HG03025 (cell line): Measurements from ENCODE around the gene SUCO.
"Not testable (repeated sequence)": the region's sequence is repeated elsewhere in the genome, so short reads cannot be mapped to it uniquely, and the experiment has no call there.

Experiments used
- ATAC-seq: cut with Tn5 transposase; IDR thresholded peaks from one replicate; pipeline ENCODE4 v1.9.1; 2021; ENCODE audit warnings: mild to moderate bottlenecking, moderate library complexity; ENCODE audit not compliant: unreplicated experiment, low FRiP score

Gene SUCO, protein sequence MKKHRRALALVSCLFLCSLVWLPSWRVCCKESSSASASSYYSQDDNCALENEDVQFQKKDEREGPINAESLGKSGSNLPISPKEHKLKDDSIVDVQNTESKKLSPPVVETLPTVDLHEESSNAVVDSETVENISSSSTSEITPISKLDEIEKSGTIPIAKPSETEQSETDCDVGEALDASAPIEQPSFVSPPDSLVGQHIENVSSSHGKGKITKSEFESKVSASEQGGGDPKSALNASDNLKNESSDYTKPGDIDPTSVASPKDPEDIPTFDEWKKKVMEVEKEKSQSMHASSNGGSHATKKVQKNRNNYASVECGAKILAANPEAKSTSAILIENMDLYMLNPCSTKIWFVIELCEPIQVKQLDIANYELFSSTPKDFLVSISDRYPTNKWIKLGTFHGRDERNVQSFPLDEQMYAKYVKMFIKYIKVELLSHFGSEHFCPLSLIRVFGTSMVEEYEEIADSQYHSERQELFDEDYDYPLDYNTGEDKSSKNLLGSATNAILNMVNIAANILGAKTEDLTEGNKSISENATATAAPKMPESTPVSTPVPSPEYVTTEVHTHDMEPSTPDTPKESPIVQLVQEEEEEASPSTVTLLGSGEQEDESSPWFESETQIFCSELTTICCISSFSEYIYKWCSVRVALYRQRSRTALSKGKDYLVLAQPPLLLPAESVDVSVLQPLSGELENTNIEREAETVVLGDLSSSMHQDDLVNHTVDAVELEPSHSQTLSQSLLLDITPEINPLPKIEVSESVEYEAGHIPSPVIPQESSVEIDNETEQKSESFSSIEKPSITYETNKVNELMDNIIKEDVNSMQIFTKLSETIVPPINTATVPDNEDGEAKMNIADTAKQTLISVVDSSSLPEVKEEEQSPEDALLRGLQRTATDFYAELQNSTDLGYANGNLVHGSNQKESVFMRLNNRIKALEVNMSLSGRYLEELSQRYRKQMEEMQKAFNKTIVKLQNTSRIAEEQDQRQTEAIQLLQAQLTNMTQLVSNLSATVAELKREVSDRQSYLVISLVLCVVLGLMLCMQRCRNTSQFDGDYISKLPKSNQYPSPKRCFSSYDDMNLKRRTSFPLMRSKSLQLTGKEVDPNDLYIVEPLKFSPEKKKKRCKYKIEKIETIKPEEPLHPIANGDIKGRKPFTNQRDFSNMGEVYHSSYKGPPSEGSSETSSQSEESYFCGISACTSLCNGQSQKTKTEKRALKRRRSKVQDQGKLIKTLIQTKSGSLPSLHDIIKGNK (N-terminal part only)

DNA sequence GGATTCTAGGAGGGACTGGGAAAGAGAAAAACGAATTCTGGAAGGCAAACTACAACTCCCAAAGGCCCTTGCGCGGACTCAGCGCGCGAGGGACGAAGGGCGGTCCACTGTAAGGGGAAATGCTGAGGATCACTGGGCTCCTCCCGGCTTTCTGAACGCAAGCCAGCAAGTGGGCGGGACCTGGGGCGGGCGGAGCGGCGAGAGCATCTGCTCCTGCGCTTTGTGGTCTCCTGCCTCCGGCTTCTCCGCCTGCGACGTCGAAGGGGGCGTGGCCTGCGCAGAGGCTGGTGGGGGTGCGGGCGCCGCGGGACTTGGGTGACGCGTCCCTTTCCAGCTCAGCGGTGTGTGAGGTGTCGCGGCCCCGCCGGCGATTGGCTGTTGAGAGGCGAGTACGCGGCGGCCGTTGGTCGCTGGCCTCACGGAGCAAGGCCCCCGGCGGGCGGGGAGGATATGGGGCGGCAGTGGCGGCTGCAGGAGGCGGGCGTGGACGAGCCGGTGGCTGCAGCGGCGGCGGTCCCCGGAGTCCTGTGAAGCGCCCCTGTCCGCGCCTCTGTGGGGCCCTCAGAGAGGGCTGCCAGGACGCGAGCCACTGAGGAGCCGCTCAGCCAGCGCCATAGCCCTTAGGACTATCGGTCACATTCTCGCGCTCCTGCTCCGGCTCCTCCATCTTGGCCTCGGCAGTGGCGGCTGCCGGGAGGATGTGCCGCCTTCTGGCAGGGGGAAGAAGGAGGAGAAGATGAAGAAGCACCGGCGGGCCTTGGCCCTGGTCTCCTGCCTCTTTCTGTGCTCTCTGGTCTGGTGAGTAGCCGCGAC, at the start of gene SUCO:
TSS of gene SUCO (plus strand) at position 451 of the 813 bp plus-strand sequence. CDS start at position 737, 286 bp downstream.
- ATAC-seq, result peak; percentile 85

DNA sequence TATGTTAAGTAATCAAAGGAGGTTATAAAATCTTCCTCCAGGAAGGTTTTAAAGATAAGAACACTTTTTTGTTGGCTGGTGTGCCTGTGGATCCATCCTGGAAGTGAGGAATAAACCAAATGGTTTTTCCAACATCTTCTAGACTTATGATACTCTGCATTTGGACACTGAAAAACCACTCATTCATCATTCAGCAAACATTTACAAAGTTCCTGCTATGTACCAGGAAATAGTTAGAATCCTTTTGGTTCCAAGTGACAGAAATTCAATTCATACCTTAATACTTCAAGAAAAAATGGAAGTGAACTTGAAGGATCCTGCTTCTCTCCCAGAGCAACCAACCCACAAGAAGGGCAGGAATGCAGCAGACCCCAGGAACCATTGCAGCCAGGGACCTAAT, 49.5 kb upstream of the SUCO start:
- no peak for ATAC-seq

DNA sequence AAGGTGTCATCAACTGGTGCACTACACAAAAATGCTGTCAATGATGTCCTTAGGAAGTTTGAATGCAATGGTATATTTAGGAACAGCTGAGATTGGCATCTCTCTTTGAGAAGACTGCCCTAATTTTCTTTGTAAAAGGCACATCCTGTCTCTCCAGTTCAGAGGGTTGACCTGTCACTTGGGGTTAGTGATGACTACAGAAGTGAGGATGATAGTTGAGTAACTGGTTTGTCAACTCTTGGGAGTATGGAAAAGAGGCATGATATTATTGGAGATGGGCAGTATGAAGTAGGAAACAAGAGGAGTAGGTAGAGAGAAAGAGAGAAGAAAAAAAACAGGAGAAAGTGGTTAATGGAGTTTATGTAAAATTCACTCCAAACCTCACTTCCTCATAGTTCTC, 48.7 kb upstream of the SUCO start:
- ATAC-seq, result no peak

DNA sequence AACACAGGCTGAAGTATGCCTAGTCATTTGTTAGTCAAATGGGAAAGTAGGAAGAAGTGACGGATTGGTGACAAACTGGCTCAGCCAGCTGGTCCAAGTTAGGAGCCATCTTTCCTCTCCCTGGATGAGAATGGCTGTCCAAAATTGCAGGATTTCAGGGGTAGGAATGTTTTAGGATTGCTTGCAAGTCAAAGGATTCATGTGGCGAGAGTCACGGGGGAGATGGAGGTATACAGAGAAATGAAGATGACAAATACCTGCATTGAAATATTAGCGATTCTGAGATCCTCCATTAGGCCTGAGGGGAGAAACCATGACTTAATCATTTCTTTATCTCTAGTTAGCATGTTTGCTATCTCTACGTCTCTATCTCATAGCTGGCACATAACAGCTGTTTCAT, 47.3 kb upstream of the SUCO start:
- no peak for ATAC-seq

DNA sequence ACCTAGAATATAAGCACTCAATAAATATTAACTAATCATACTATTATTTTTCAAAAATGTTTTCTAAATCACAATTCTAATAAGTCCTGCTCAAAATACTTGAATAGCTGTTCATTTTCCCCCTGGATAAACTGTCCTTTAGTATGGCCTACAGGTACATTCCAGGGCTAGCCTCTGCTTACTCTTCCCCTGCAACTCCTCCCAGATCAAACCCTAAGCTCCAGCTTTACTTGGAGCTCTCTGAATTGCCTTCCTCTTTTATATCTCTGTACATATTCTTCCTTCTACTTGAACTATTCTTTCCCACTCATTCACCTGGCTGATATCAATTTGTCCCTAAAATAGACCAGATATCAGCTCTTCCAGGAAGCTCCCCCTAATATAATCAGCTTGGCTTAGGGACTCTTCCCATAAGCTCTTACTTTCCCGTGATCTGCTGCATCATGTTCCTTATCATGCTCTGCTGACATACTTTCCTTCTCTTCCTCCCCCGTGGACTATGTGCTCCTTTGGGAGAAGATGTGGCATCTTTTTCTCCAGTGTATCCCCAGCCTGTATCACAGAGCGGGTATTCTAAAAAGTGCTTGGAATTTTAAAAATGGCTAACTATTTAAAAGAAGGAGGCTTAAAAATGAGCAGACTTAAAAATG, 46.0 kb upstream of the SUCO start:
- ATAC-seq, result no peak

DNA sequence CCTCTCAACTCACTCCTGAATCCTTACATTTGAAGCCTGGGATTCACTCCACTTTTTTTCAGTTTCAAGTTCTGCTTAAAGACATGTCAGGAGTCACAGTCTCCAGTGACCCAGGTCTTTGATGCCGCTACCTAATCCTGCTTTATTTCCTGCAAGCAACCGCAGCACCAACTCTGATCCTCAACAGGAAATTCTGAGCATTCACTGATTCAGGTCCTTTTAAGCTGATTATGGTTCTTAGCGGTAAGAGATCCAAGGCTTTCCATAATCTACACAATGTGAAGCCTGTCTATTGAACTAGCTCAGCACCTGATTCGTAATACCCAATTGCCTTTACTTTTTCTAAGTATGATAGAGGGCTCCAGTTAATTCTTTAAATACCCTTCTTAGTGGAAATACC, 45.4 kb upstream of the SUCO start:
- no peak for ATAC-seq

DNA sequence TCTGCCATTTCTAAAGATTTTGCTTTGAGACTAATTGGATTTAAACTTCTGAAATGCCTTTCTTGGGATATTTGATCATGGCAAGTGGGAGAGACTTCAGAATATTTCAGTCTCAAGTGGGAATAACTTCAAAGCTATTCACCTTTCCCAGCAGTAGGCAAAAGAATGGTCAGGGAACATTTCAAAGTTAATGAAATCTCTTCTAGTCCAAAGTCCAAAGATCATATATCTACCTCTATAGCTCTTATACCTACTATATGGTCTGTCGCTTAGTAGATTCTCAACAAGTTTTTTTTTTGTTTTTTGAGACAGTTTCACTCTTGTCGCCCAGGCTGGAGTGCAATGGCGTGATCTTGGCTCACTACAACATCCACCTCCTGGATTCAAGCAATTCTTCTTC, 44.6 kb upstream of the SUCO start:
- ATAC-seq, result no peak

DNA sequence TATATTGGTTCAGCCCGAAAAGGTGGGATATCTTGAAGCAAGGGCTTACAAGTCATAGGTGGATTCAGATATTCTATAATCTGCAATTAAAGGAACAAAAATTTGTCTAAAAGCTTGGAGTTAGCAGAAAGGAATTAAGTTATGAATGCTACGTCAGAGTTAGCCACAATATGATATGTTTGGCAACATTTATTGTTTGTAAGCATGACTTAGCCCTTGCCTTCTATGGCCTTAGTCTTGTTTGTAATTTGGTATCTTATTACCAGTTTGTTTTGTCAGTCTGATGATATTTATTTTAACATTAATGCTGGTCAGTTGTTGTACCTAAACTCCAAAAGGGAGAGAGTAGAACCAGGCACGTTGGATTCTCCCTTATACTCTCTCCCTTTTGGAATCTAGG, 43.1 kb upstream of the SUCO start:
- ATAC-seq, result no peak

DNA sequence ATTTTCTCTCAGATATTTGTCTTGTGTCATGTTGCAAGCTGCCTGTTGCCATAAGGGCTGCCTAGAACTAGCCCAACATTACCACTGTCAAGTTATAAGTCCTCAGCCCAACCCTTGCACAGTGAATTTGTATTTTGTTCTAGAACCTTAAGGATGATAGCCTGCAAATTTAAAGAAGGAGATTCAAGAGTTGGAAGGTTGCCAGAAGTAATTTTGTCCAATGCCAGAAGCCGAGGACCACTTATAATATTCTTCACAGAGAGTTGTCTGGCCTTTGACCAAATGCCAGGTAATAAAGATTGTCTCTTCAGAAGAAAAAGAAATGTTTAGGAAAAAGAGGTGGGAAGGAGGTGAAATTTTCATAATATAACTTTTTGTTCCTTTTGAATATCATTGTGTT, 40.5 kb upstream of the SUCO start:
- no peak for ATAC-seq

DNA sequence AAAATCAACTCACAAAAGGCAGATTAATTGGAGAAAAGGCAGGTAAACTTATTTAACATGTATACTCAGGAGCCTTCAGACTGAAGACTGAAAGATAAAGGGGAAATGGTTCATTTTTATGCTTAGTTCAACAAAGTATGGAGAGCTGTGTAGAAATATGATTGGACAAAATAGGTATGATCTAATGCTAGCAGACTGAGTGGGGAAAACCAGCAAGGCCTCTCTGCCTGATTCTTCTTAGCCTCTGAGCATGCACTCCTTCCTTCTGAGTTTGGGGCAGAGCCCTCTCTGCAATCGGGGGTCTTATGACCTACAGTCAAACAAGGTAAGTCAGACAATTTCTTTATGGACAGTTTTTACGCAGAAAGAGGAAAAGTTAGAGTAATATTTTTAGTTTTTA, 38.8 kb upstream of the SUCO start:
- ATAC-seq, result no peak

DNA sequence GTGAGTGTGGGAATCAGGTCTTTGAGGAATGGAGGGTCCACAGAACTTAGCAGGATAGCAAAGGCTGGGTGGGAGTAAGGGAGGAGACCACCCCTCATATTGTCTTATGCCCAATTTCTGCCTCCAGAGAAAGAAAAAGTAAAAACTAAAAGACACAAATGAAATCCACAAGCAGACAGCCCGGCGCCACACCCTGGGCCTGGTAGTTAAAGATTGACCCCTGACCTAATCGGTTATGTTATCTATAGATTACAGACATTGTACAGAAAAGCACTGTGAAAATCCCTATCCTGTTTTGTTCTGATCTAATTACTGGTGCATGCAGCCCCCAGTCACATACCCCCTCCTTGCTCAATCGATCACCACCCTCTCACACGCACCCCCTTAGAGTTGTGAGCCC, 36.8 kb upstream of the SUCO start:
- not testable (repeated sequence) for ATAC-seq

DNA sequence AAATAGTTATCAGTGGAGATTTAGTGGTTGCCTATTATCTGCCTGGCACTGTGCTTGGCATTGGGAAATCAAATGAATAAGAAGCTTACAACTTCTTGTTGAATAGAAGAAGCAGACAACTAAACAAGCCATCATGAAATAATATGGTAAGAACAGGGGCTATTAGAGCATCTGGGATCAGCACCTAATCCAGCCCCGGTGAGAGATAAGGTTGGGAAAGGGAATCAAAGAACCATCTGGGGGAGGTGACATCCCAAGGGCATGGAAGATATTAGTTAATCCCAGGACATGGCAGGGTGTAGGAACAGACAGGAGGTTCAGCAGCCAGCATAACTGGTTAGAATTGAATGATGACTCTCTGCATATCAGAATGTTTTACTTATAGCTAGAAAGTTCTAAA, 36.3 kb upstream of the SUCO start:
- no peak for ATAC-seq

DNA sequence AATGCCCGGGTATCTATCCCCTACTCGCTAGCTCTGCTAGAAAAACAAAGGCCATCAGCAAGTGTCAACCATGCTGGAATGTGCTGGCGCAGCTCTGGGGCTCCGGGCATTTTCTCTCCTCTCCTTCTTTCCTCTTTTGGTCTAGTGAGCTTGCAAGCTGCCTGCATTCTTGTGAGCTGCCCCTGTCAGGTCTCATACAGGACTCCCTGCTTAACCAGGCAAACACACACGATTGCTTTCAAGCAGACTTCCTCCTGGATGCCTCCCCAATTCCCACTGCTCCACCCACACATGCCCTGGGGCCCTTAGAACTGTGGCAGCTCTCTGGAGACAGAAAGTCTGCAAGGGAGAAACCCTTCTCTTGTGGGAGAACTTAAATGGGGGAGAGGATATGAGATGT, 35.7 kb upstream of the SUCO start:
- no peak for ATAC-seq

DNA sequence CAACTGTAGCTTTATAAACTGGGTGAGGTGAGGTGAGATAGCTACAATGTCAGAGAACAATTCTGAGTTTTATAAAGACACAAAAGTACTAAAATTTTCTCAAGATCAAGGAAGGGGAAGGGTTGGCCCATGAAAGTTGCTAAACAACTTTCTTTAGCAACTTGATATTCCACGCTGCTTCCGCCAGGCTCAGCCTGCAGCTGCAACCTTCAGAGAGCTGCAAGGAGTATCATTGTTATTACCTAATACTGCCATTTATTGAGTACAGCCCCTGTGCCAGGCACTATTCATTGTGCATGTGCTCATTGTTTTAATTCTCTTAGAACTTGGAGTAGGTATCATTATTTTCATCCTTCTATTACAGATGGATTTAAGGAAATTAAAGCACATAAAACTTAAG, 34.1 kb upstream of the SUCO start:
- no peak for ATAC-seq

DNA sequence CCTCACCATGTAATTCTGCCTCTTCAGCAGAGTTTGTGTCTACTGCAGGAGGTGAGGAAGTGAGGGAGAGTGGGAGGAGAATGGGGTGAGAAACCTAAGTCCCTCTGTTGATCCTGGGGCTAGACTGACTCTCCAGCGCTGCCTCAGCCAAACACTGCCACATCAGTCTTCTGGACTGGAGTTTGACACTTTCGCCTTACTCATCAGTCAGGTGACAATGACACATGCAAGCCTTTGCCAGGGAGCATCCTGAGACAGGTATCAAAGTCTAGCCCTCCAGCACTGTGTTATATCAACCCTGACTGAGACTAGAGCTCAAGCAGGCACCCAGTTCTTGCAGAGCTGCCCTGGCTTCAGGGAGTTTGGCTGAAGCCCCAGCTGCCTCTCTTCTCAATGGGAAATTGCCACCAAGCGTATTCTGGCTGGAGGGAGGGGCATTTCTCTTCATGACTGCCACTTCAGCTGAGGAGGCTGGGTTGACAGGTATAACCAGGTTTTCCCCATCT, 33.3 kb upstream of the SUCO start:
- ATAC-seq, result no peak

DNA sequence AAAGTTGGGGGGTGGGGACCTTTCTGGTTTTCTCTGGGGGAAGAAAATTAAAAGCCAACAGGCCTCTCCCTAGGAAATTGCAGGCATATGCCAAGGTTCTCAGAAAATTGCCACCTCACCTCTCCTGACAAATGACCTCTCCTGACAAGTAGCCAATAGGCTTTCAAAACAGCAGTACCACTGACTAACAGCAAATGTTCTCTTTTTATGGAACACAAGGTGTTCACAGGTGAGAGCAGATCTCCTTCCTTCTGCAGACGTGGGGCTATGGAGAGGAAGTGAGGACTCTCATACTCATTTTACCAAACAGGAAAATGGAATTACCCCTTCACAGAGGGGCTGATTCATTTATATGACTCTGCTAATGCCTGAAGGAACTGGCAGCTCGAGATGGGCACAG, 32.7 kb upstream of the SUCO start:
- ATAC-seq, result no peak

DNA sequence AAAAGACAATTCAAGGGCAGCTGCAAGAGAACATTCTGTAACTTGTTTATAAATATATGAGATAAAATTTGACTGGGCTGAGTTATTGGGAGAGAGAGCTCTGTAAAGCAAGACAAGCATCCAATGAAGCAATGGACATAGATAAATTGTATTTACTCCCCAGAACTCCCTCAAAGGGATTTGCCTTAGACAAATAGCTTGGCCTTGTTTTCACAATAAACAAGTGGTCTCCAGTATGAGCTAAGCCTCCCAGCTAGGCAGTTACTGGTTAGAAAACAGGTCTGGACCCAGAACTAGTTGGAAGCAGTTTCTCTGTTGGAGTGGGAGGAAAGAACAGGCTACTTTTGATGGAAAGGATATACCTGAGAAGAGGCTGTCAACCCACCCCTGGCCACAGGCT, 25.2 kb upstream of the SUCO start:
- ATAC-seq, result no peak

DNA sequence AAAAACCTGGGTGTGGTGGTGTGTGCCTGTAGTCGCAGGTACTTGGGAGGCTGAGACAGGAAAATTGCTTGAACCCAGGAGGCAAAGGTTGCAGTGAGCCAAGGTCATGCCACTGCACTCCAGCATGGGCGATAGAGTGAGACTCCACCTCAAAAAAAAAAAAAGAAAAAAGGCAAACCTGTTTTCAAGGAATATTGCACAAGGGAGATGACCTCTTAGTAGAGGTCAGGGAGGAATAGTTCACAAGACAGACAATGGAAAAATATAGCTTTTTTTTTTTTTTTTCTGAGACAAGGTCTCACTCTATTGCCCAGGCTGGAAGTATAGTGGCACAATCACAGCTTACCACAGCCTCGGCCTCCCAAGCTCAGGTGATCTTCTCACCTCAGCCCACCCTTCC, 22.5 kb upstream of the SUCO start:
- ATAC-seq, result no peak

DNA sequence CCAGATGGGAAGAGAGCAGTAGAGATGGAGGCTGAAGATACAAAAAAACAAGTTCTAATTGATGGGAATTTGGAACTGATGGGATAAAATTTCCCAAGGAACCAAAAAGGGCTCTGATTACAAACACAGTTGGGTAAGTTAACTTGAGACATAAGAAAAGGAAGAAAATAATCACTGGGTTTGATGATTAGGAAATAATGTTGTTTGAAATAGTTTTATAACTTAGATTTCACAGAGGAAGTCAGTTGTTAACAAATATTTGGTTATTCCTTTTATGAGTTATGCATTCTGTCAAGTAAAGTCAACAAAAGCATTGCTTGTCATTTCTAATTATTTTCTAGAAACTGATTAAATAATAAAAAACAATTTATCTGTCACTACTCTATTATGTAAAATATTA, 20.4 kb upstream of the SUCO start:
- no peak for ATAC-seq

DNA sequence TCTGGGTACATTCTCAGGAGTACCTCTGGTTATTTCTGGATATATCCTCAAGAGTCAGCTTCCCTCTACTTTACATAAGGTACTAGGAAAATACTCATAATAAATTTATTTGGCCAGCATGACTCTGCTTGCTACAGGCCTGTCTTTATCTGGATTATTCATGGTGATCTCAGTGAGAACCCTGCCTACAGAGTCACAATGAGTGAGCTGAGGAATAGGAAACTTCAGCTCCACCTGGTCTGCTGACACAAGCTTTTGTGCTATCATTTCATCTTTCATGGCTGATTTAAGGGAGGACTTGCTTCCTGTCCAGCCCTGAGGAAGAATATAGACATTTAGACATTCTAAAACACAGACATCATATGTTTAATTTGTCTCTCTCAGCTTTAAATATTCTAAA, 19.5 kb upstream of the SUCO start:
- no peak for ATAC-seq
